ENCODE measurements around the gene GNAZ. TPM values are rescaled to one million over a fixed set of nuclear protein-coding genes. Genes with fewer than 3 reads are reported as not detected.
A peak's percentile ranks its signal among the peaks of the same experiment; 100 is the strongest.

GNAZ gene
- total and polyA plus RNA-seq, 2 of the 8 experiments (the other 6 are each of a cell fraction or from before 2014, with no cell fraction given): 6.6 to 9.6 TPM

- TF ChIP-seq SP2 (IDR thresholded peaks at IDR 0.05; ENCODE audit: low read length) (no peak), RNF2 (IDR thresholded peaks at IDR 0.05; ENCODE audit: borderline replicate concordance, low read depth, low read length, missing control alignments, poor library complexity, severe bottlenecking) (no peak), BACH1 (IDR thresholded peaks at IDR 0.05; ENCODE audit: low read length) (no peak), KDM4A (IDR thresholded peaks at IDR 0.05; ENCODE audit: low read depth, low read length, severe bottlenecking) (no peak), CHD1 (IDR thresholded peaks at IDR 0.05; ENCODE audit: low read depth, low read length) (no peak)
Measured at GRCh38 chr22:23047265-23047664, 23.1 kb upstream of the GNAZ start.

More at GRCh38 chr22:23047265-23047664, 23.1 kb upstream of the GNAZ start:
- H2AFZ ChIP-seq (ENCODE audit: low read length): peak overlapping the region; percentile 85
- no peak overlapping the region for H2BK120ac ChIP-seq (replicated peaks; ENCODE audit: low read depth, low read length)
- no peak overlapping the region for H3K23ac ChIP-seq (ENCODE audit: insufficient read length)
- FAIRE-seq: no peak
- WGBS, 2 experiments (ENCODE audit: extremely low coverage in 1 of 2, insufficient coverage in 1 of 2, insufficient read length in 1 of 2, insufficient replicate concordance in 2 of 2, low coverage in 1 of 2, low lambda C conversion rate in 2 of 2, missing lambda C conversion rate in 1 of 2): 97% methylated on average over 8 of the region's 8 CpGs; no CpG with 5 or more reads in 1 of the 2 experiments
- no peak overlapping the region for H3K14ac ChIP-seq (ENCODE audit: insufficient read length)
- no peaks in the 10 kb centered on the region for H4K20me1 ChIP-seq (replicated peaks in 1 of 2; ENCODE audit: control insufficient read depth in 1 of 2, insufficient read depth in 2 of 2, low read length in 2 of 2)
- no peak overlapping the region for H3K56ac ChIP-seq (replicated peaks; ENCODE audit: insufficient read length, low read depth, low read length)
- no peak overlapping the region for H3K9ac ChIP-seq (replicated peaks in 1 of 4; ENCODE audit: extremely low read depth in 1 of 4, low read depth in 3 of 4, low read length in 3 of 4)
- H4K5ac ChIP-seq (ENCODE audit: insufficient read length, low read depth, low read length): no peak overlapping the region
- no peak overlapping the region for H4K8ac ChIP-seq (ENCODE audit: extremely low read depth, insufficient read depth, low read length)
- 0 out of 2 replicates have a peak overlapping the region, but pooled peaks have one; percentile 26 for H2BK5ac ChIP-seq (ENCODE audit: low read depth, low read length)
- CTCF ChIA-PET (ENCODE audit: partially characterized antibody): interaction anchor here (1.6 kb wide), 1 partner anchor 88 kb away, joined by 4 read pairs; no protein-coding TSS in a partner anchor
- no peak overlapping the region for H3K4ac ChIP-seq (replicated peaks; ENCODE audit: insufficient read length, low read depth, low read length)
- peaks cover 0 to 8% (median 5%) of the 10 kb centered on the region in 4 experiments; a peak in 4 of 7 replicates for H3K4me1 ChIP-seq (replicated peaks in 1 of 4; ENCODE audit: control insufficient read depth in 3 of 4, insufficient read depth in 4 of 4, low read length in 3 of 4)
- H3K18ac ChIP-seq (ENCODE audit: extremely low read depth, low read length): peak overlapping the region; percentile 36; the same call in 1 of the 2 replicates
- no peaks in the 10 kb centered on the region for H3K27me3 ChIP-seq (replicated peaks in 1 of 4; ENCODE audit: control insufficient read depth in 3 of 4, extremely low read depth in 1 of 4, insufficient read depth in 3 of 4, low read length in 3 of 4)
- H2BK15ac ChIP-seq (ENCODE audit: low read length): peak overlapping the region; percentile 95; the same call in 1 of the 2 replicates
- H2BK12ac ChIP-seq (ENCODE audit: low read depth, low read length): no peak overlapping the region
- no peaks in the 10 kb centered on the region for H3K79me1 ChIP-seq (ENCODE audit: low read depth, low read length)
- no peak overlapping the region for H3K4me2 ChIP-seq (ENCODE audit: insufficient read depth in 1 of 2, low read depth in 2 of 2, low read length in 2 of 2)
- no peak overlapping the region; the same call in 1 of the 2 replicates for H2BK20ac ChIP-seq (ENCODE audit: low read length)
- H3K27ac ChIP-seq (ENCODE audit: low read depth, low read length): no peak overlapping the region
- no peaks in the 10 kb centered on the region for H3K79me2 ChIP-seq (ENCODE audit: control insufficient read depth in 1 of 2, insufficient read depth in 2 of 2, low read length in 2 of 2)
- H4K91ac ChIP-seq (replicated peaks; ENCODE audit: insufficient read length, low read length): no peak overlapping the region
- H3K36me3 ChIP-seq (ENCODE audit: control insufficient read depth in 2 of 4, insufficient read depth in 4 of 4, low read length in 3 of 4): no peaks in the 10 kb centered on the region
- no peak for DNase-seq (ENCODE audit: low read depth in 1 of 2, low spot score in 2 of 2)
- H3K23me2 ChIP-seq (ENCODE audit: low read depth, low read length): no peaks in the 10 kb centered on the region
- peaks cover 6 to 12% of the 10 kb centered on the region in 2 experiments; a peak in 3 of 4 replicates for H3K9me3 ChIP-seq (ENCODE audit: insufficient read depth in 2 of 2, low read depth in 1 of 2, low read length in 1 of 2)
- H2AK5ac ChIP-seq (ENCODE audit: low read depth, low read length): no peak overlapping the region
- POLR2A ChIA-PET (ENCODE audit: partially characterized antibody): no interaction called here
- no peak overlapping the region for H3K4me3 ChIP-seq (ENCODE audit: extremely low read depth in 1 of 4, insufficient read depth in 2 of 4, low read depth in 3 of 4, low read length in 4 of 4)
